HG03196 (cell line): ENCODE results near the gene BMPER.
"Not testable (repeated sequence)": the region's sequence is repeated elsewhere in the genome, so short reads cannot be mapped to it uniquely, and the experiment has no call there.

ENCODE experiments used
- ATAC-seq: cut with Tn5 transposase; IDR thresholded peaks from one replicate; pipeline ENCODE4 v1.9.1; 2021; ENCODE audit not compliant: unreplicated experiment

Gene BMPER

DNA sequence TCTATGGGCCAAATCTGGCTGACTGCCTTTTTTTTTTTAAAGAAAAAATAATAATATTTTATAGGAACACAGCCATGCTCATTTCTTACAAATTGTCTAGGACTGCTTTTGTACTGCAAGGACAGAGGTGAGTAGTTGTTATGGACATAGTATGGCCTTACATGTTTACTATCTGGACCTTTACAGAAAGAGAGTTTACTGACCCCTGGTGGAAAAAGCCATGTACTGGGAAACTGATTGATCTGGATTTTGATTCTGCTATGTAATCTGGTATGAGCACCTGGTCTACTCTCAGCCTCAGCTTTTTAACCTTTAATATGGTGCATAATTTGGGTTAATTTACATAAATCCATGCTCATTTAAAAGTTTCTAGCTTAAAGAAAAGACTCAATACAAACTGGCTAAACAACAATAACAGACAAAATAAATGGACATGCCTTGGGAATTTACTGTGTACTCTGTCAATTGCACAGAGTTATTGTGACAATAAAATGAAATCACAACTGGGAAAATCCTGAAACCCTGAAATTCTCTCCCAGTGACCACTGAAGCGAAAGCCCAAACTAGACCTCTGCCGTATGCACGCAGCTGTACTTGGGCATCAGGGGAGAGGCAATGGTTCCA lies 260.7 kb downstream of the BMPER start:
- no peak for ATAC-seq

- no peak for ATAC-seq
Measured at GRCh38 chr7:34168013-34168412, 262.7 kb downstream of the BMPER start.

DNA sequence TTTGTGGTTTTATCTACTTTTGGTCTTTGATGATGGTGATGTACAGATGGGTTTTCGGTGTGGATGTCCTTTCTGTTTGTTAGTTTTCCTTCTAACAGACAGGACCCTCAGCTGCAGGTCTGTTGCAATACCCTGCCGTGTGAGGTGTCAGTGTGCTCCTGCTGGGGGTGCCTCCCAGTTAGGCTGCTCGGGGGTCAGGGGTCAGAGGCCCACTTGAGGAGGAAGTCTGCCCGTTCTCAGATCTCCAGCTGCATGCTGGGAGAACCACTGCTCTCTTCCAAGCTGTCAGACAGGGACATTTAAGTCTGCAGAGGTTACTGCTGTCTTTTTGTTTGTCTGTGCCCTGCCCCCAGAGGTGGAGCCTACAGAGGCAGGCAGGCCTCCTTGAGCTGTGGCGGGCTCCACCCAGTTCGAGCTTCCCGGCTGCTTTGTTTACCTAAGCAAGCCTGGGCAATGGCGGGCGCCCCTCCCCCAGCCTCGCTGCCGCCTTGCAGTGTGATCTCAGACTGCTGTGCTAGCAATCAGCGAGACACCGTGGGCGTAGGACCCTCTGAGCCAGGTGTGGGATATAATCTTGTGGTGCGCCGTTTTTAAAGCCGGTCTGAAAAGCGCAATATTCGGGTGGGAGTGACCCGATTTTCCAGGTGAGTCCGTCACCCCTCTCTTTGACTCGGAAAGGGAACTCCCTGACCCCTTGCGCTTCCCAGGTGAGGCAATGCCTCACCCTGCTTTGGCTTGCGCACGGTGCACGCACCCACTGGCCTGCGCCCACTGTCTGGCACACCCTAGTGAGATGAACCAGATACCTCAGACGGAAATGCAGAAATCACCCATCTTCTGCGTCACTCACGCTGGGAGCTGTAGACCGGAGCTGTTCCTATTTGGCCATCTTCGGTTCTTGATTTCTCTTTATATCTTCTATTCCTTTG lies 269.6 kb downstream of the BMPER start:
- ATAC-seq: not testable (repeated sequence)

- ATAC-seq: no peak
Measured at GRCh38 chr7:34175837-34176236, 270.5 kb downstream of the BMPER start.

- no peak for ATAC-seq
Measured at GRCh38 chr7:34177476-34177875, 272.1 kb downstream of the BMPER start.

DNA sequence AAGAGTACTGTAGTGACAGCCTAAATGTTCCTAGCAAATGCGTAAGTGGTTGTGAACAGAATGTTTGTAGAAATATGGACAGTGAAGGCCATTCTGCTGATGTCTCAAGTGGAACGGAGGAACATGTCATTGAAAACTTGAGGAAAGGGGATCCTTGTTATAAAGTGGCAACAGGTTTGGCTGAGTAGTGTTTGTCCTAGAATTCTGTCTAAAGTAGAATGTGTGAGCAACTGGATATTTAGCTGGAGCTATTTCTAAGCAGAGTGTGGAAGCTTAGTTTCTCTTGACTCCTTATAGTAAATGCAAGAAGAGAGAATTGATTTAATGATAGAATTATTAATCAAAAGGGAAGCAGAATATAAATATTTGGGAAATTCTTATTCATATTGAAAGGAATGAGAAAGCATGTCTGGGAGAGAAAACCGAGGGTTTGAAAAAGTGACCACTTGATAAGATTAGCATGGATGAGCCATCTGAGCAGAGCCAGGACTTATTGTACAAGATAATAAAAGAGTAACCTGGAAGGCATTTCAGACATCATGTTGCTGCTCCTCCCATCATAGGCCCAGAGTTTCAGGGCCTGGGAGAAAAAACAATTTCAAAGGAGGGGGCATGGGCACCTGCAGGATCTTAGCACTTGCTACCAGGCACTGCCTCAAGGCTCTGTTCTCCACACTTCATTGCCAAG lies 276.1 kb downstream of the BMPER start:
- ATAC-seq: no peak

- ATAC-seq: no peak
Measured at GRCh38 chr7:34184466-34184865, 279.1 kb downstream of the BMPER start.

- ATAC-seq: no peak
Measured at GRCh38 chr7:34187798-34188307, 282.5 kb downstream of the BMPER start.

GRCh38 chr7:34189031-34189430 lies 283.7 kb downstream of the BMPER start:
- no peak for ATAC-seq

- ATAC-seq: no peak
Measured at GRCh38 chr7:34190299-34190698, 285.0 kb downstream of the BMPER start.

DNA sequence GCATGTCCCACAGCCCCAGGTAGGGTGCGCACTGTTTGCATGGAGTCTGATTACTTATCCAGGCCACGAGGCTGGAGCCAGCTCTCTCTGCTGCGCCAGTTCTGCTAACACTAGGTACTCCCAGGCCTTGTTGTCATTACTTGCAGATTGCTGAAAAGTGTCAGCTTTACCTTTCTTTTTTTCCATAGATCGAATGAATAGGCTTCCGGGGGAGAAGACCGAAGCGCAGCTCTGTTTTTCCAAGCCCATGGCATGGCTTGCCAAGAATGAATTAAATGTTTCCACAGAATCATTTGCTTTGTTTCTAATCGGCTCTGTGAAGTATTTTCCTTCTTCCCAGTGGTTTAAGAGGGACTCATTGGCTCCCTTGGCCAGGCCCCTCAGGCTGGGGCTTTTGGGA lies 285.8 kb downstream of the BMPER start:
- no peak for ATAC-seq

DNA sequence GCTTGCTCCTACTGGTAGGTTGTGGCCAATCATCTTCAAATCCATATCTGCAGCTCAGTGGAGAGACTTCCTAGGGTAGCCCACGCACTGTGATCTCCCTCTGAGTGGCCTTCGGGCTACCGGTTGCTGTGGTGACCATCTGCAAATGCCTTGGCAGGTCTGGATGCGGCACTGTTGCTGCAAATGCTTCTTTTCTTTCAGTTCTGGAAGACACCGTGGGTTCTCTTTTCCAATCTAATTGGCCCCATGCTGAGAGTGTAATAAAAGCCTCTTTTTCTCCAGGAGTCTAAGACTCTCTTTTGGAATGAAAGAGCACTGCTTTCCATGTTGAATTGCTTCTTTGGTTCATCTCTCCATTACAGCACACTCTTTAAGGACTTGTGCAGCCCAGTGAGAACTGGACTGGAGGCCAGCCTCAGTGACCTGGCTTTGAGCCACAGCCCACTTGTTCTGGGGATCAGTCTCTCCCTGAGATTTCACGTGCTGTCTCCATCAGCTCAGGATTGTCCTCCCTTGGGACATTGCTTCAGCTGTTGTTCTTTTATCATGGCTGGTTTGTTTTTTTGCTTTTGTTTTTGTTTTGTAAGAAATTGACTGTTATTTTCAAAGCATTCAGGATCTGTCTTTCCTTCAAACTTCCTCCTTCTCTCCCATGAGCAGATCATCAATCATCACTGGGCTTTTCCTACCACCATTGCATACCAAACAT lies 286.6 kb downstream of the BMPER start:
- no peak for ATAC-seq

- ATAC-seq: no peak
Measured at GRCh38 chr7:34192906-34193305, 287.6 kb downstream of the BMPER start.

GRCh38 chr7:34198231-34198641 lies 292.9 kb downstream of the BMPER start:
- no peak for ATAC-seq
